CD4-positive, alpha-beta T cell treated with Interleukin-1 beta for 1 hour (primary cell): ENCODE data around the gene CA11.

Experiments used
- DNase-seq, 2 donors: peaks; one replicate each; pipeline ENCODE4 v3.0.0-alpha.2; 2020 to 2022

CA11 gene

GRCh38 chr19:48611872-48612271 lies 34.1 kb downstream of the CA11 start:
- DNase-seq, result no peak

- no peak for DNase-seq
Observed at GRCh38 chr19:48609571-48610108, 36.3 kb downstream of the CA11 start.

GRCh38 chr19:48608798-48609263 lies 37.2 kb downstream of the CA11 start:
- DNase-seq, result peak; percentile 70 to 72

- no peak for DNase-seq
Observed at GRCh38 chr19:48607359-48607755, 38.6 kb downstream of the CA11 start.

- no peak for DNase-seq
Observed at GRCh38 chr19:48606463-48607358, 39.3 kb downstream of the CA11 start, which contains the start of gene SPACA4. Gene SPACA4, plus strand, starts transcription at chr19:48606742. Its CDS starts 237 bp downstream, at chr19:48606979.

GRCh38 chr19:48603850-48604249 lies 42.1 kb downstream of the CA11 start:
- DNase-seq, result no peak

GRCh38 chr19:48603449-48603848 lies 42.5 kb downstream of the CA11 start:
- no peak for DNase-seq

GRCh38 chr19:48603001-48603400 lies 43.0 kb downstream of the CA11 start:
- no peak for DNase-seq

- no peak for DNase-seq
Observed at GRCh38 chr19:48600679-48601417, 45.1 kb downstream of the CA11 start.

- DNase-seq, result no peak
Observed at GRCh38 chr19:48598996-48599700, 46.8 kb downstream of the CA11 start.

- DNase-seq, result peak; percentile 36 to 69
Observed at GRCh38 chr19:48596679-48597465, 49.1 kb downstream of the CA11 start.

- DNase-seq, result no peak
Observed at GRCh38 chr19:48596237-48596636, 49.8 kb downstream of the CA11 start.

- DNase-seq, result no peak
Observed at GRCh38 chr19:48595833-48596232, 50.2 kb downstream of the CA11 start.

- no peak for DNase-seq
Observed at GRCh38 chr19:48595171-48595570, 50.8 kb downstream of the CA11 start.

GRCh38 chr19:48591021-48591420 lies 55.0 kb downstream of the CA11 start:
- no peak for DNase-seq

GRCh38 chr19:48588670-48589401 lies 57.2 kb downstream of the CA11 start:
- DNase-seq, result peak; percentile 84 to 86
